Posterior vena cava (tissue), 2 donors: Measurements from ENCODE around the gene AKT1S1. TPM values are rescaled to one million over a fixed set of nuclear protein-coding genes. Genes with fewer than 3 reads are reported as not detected.

Source experiments
- DNase-seq: peaks from one replicate; pipeline ENCODE4 v3.0.0-alpha.2; 2020; ENCODE audit warnings: low spot score
- intact Hi-C, 2 donors: fragments of 100-400 bp; cut with DNase I; formaldehyde crosslinking; loops; one replicate each; pipeline versions ENCODE4 v1.14.1 to v1.14.2; 2022 to 2023
- total RNA-seq, 2 donors: library from RNA; stranded (reverse); fragmentation: NEBNext Ultra II Directional; extraction: Animal tissue kit (Norgen Biotek cat#: 25700); gene quantifications; one replicate each; pipeline ENCODE4 v1.2.1, GENCODE V29; 2021
- donor health status: DM: yes; HTN: yes; CAD: no.
- donor health status: DM: yes; HTN: yes; CAD: no.

AKT1S1 gene
- total RNA-seq, 2 donors from 2014 or later: 26.5 to 28.9 TPM

DNA sequence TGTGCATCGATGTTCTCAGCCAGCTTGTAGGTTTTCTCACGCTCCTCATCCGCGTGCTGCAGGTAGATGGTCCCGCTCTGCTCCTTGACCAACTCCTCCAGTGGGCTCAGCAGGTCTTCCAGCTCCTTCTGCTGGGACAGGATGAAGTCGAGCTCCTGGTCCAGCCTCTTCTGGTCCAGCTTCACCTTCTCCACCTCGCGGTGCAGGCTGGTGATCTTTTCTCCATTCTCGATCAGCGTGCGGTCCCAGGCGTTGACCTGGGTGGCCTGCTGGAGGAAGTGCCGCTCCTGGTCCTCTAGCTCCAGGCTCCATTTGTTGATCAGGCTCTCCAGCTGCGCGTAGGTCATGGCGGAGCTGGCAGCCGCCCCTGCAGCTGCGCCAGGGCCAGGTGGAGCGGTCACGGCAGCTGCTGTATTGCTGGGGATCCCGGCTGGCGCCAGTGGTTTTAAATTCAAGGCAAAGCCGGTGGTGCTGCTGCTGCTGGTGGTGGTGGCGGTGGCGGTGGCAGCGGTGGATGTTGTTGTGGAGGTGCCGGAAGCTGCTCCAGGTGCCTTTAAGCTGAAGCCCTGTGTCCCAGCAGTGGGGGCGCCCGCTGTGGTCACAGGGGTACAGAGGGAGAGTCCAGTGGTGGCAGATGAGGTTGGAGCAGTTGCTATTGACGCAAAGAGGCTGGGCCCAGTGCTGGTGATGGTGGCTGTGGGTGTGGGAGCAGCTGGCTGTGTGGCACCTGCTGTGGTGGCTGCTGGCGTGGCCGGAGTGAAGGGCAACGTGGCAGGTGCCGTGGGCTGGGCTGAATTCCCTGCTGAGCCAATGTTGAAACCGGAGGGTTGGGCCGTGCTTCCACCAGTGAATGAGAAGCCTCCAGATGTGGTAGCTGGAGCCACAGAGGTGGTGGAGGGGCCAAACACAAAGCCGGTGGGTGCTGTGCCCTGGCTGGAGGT, 31.6 kb upstream of the AKT1S1 start:
- intact Hi-C loops: no loop called here
- DNase-seq: no peak

GRCh38 chr19:49907745-49908446, 30.7 kb upstream of the AKT1S1 start:
- DNase-seq: no peak
- intact Hi-C loops: no loop called here

- no peak for DNase-seq
- intact Hi-C loops: no loop called here
Observed at GRCh38 chr19:49906879-49907564, 29.9 kb upstream of the AKT1S1 start.

DNA sequence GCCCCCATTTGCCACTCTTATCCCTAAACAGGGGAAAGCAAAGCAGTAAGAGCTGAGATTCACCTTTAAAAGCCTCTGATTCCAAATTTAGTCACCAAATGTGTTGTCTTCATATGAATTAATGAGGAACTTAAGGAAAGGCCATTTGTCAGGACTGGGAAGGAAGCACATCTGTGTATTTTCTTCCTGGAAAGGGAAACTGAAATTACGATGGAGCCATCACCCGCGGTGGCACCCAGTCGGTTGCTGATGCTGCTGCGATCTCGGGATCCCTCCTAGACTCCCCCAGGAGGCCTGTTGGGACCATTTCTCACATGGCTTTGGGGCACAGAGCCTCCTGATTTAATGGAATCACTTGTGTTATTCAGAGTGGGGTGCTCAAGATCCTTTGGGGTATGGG, 27.0 kb upstream of the AKT1S1 start:
- no peak for DNase-seq
- intact Hi-C loops: no loop called here

DNA sequence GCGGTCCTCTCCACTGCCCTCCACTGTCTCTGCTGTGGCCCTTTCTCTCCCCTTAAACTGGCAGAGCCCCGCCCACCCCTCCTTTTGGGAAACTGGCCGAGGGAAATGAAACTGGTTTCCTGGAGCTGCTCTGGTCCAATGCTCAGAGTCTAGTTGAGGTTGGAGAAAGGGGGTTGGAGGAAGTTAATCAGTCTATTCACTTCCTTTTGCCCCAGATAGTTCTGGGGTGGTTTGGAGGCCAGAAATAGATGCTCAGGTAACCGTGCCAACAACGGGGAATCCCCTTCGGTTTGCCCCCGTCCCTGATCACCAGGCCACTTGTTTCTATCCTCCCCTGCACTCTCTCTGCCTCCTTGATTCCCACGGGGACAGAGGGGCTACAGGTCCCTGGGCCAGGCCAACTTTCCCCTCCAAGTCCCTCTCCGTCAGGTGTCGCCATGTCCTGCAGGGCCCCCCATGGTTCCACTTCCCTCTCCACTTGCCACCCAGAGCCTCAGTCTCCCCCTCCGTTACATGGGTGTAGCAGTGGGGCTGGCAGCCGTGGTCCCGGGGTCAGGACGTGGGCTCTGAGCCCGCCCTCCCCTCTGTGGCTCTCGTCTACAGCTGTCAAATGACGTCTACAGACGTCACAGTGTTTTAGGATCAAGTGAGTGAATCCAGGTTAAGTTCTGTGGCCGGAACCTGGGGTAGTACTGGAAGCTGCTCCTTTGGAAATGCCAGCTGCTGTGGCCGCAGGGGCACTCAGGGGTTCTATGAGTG, 19.9 kb upstream of the AKT1S1 start, which contains the start of gene IL4I1:
TSS of gene IL4I1 (minus strand) at position 25 of the 759 bp plus-strand sequence. CDS start 727 bp downstream, outside the sequence.
- intact Hi-C loops: no loop called here
- DNase-seq: no peak

DNA sequence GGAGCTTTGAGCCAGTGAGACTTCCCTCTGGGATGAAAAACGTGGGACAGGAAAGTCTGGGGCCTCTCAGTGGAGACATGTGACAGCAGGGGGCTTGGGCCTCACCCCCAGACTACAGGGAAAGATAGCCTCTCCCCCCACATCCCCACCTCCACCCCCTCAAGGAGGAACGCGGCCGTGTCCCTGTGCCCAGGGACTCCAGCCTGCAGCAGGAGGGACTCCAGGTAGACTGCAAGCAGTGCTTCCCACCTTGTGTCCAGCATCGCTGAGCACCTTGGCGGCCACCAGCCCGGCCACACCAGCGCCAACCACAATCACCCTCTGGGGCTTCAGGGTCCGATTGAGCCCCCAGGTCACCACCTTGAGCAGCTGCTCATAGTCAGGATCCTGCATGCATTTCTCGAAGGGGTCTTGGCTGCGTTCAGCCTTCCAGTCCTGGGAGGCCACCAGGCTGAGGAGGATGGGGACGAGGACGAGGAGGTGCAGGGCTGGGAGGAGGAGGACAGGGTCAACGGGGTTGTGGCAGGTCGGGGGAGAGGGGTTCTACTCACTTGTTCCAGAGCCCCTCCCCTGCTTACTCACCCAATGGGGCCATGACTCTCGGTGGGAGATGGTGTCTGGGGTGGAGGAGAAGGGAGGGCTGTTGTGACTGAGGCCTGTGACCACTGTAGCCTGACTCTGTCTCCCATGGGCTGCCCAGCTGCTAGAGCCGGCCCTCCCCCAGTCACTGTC, 18.6 kb upstream of the AKT1S1 start:
- no peak for DNase-seq
- intact Hi-C loops: no loop called here

GRCh38 chr19:49894879-49895565, 17.9 kb upstream of the AKT1S1 start:
- DNase-seq: no peak
- intact Hi-C loops: no loop called here

GRCh38 chr19:49894011-49894664, 17.0 kb upstream of the AKT1S1 start:
- DNase-seq: no peak
- intact Hi-C loops: no loop called here

- intact Hi-C loops: no loop called here
Observed at GRCh38 chr19:49892716-49893115, 15.6 kb upstream of the AKT1S1 start.

GRCh38 chr19:49891393-49891792, 14.2 kb upstream of the AKT1S1 start:
- intact Hi-C loops: no loop called here
- DNase-seq: no peak

More at GRCh38 chr19:49892716-49893115, 15.6 kb upstream of the AKT1S1 start:
- DNase-seq: no peak

GRCh38 chr19:49890349-49891311, 13.5 kb upstream of the AKT1S1 start:
- no peak for DNase-seq
- intact Hi-C loops: no loop called here

GRCh38 chr19:49889687-49890348, 12.7 kb upstream of the AKT1S1 start:
- intact Hi-C loops: no loop called here
- peak; percentile 94 for DNase-seq

DNA sequence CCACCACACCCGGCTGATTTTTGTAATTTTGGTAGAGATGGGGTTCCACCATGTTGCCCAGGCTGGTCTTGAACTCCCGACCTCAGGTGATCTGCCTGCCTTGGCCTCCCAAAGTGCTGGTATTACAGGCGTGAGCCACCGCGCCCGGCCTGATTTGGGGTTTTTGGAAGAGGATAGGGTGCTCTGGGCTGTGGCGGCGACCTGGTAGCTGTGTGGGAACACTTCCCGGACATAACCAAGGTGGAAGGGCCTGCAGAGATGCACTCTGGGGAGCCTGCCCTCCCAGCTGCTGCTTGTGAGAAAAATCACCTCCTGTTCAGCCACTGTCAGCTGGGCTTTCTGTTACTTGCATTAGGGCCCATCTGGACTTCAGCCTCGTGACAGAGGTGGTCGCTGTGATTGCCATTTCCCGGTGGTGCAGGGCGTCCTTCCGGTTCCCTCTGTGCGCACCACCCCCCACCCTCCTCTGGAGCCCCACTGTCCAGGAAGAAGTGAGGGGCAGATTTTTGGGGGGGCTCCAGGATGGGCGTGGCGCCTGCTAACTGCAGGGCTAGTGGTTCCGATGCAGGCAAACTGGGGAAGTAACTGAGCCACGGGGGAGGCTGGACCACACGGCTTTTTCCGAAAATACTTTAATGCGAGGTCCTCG, 12.0 kb upstream of the AKT1S1 start:
- intact Hi-C loops: no loop called here
- DNase-seq: no peak

GRCh38 chr19:49888510-49888824, 11.3 kb upstream of the AKT1S1 start:
- intact Hi-C loops: no loop called here
- no peak for DNase-seq

GRCh38 chr19:49887665-49888509, 10.7 kb upstream of the AKT1S1 start:
- no peak for DNase-seq
- intact Hi-C loops: no loop called here
